Tongue (tissue), 2 donors: ENCODE results near the gene TUFT1. TPM values are rescaled to one million over a fixed set of nuclear protein-coding genes. Genes with fewer than 3 reads are reported as not detected.
A peak's percentile ranks its signal among the peaks of the same experiment; 100 is the strongest.
"Not testable (repeated sequence)": the region's sequence is repeated elsewhere in the genome, so short reads cannot be mapped to it uniquely, and the experiment has no call there.

ENCODE experiments used
- DNase-seq: peaks from one replicate; pipeline ENCODE4 v3.0.0-alpha.2; 2015
- total RNA-seq: library from RNA; depleted of rRNA; stranded (reverse); fragments of >200 nt; gene quantifications from one replicate; pipeline ENCODE4 v1.2.3, GENCODE V29; 2014

TUFT1 gene
- total RNA-seq, 1 donor from 2014 or later, result 21.1 TPM

DNA sequence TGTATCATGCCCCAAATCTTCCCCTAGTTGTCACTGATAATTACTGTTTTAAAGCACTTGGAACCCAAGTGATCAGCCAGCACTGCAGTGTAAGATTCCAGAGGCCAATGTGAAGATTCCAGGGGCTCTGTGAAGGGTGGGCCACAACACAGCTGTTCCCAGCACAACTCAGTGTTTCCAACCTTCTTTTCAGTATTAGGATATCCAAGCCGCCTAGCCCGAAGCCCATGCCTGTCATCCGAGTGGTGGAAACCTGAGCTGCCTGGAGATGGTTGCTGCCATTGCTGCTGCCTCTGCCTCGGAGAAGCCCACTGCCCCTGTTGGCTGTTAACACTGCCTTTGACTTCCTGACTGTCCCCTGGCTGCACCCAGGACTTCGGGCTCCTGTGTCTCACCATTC is 41.3 kb downstream of the TUFT1 start:
- DNase-seq, result peak; percentile 82

DNA sequence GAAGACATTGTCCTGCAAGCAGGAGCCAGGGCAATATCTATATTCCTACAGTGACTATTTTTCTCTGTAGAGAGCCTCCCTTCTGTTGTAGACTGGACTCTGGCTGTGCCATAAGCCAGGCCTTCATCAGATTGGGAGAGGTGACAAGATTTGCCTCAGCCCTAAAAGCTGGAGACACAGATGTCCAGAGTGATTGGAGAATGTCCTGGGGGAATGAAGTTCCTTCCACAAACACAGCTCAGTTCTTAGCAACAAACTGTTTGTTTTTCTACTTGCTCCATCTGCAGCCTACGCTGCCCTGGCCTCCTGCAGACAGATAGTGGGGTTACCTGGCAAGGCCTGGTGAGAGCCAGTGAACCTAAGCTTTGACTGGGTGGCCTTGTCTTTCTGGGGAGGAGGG is 41.8 kb downstream of the TUFT1 start:
- no peak for DNase-seq

DNA sequence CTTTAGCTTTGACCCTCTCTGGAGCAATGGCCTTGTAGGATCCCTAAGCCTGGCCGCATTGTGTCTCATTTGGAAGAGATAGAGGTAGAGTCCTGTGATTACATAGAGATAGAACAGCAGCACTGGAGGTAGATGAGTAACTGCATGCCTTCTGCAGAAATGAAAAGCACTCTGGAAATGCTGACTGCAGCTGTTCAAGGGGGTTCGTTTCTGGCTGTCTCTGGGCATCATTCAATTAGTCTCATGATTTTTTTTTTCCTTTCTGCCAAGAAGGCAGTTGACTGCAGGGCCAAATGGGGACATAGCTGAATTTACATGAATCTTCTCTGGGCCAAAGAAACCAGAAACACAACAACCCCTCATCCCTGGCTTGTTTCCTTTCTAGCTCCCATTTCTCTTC is 43.7 kb downstream of the TUFT1 start:
- no peak for DNase-seq

DNA sequence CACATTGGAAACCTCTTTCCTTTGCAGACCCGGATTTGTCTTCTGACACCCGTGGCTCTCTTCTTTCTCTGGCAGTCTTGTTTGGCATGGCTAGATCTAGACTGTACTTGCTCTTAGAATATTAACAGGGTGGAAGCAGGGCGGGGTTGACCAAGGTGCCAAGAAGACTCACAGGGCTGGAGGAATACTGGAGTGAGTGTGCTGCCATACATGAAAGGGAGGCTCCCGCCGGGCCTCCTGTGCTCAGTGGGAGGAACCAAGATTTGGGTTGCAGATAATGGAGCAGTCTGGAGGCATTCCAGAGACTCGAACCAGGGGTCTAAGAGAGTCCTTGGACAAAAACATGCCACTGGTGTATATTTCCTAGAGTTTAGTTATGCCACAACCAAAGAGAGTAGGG is 44.2 kb downstream of the TUFT1 start:
- DNase-seq, result no peak

DNA sequence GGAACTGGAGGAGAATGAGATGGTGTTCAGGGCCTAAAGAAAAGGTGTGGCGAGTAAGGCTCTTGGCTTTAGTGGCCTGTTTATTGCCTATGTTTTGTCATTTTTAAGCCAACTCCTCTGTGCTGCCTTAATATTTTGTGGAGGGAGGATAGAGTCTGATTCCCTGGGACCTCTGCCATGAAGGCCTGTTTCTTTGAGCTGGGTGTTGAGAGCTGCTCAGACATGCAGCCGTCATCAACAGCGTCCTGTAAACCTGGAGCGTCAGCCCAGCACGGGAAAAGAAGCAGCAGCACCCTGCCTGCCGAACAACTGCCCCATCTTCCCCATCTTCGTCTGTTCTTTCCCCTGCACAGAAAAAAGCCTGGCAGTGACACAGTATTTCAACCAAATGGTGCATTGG is 44.7 kb downstream of the TUFT1 start:
- DNase-seq, result no peak

DNA sequence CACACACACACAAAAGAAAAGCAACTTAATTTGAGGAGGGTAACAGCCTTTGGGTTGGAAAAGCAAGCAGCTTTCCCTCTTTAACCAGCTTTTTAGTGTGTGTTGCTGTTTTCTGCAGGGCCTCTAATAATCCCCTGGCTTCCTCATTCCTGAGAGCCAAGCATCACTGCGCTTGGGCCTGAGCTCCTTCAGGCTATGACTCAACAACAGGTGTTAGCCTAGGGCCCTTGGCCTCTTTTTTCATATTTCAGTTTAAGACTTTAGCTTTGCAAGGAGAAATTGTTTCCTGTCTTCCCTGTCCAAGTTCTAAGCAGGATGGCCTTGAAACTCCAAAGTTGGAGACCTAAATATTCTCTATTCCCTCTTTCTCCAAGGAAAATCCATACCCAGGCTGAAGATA is 45.5 kb downstream of the TUFT1 start:
- DNase-seq, result peak; percentile 69

DNA sequence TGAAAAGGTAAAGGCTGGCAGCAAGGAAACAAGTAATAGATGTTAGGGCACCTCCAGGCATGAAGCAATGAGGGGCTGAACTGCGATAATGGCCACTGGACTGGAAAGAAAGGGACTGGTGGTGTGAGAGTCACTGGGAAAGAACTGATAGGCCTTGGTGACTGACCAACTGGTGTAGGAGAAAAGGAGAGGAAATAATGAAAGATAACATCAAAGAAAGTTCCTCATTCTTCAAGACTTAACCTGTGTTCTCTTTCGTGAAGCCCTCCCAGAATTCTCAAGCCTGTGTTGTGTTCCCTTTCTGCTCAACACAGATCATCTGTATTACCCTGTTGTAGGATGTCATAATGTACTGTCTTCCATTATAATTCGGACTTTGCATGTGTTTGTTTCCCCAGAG is 50.9 kb downstream of the TUFT1 start:
- no peak for DNase-seq

DNA sequence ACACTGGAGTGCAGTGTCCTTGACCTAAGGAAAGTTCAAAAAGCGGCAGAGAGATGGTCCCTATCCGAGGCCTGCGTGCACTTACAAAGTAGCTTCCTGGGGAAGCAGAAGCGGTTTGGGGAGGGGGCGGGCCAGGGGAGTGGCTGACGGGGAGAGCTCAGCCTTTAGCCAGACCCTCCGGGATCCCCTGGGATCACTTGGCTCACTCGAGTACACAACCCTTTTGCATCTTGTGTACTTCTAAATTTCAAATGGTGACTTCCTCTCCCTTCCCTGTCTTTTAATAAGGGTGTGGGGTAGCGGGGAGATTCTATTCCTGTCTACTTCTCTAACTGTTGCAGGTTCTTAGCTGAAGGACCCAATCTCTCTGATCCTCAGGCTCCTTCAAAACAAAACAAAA is 53.6 kb downstream of the TUFT1 start:
- peak; percentile 27 for DNase-seq

DNA sequence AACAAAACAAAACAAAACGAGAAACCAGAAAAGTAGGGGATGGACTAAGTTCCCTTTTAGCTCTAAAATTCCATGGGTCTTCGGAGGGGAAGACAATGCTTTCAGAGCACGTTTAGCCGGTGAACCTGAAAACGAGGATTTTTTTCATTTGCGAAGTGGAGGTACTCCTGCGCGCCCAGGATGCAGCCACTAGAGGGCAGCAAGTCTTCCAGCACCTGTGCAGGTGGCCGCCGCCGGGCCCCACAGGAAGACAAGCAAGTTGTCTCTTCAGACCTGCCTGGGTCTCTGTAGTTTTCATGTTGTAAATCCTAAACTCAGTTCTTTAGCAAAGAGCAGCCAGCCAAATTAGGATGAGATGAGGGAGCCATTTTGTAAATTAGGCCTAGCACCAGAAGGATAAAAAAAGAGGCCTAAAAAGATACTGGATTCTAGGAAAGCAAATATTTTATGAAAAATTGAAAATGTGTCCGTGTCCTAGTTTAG is 54.1 kb downstream of the TUFT1 start:
- DNase-seq, result peak; percentile 78

DNA sequence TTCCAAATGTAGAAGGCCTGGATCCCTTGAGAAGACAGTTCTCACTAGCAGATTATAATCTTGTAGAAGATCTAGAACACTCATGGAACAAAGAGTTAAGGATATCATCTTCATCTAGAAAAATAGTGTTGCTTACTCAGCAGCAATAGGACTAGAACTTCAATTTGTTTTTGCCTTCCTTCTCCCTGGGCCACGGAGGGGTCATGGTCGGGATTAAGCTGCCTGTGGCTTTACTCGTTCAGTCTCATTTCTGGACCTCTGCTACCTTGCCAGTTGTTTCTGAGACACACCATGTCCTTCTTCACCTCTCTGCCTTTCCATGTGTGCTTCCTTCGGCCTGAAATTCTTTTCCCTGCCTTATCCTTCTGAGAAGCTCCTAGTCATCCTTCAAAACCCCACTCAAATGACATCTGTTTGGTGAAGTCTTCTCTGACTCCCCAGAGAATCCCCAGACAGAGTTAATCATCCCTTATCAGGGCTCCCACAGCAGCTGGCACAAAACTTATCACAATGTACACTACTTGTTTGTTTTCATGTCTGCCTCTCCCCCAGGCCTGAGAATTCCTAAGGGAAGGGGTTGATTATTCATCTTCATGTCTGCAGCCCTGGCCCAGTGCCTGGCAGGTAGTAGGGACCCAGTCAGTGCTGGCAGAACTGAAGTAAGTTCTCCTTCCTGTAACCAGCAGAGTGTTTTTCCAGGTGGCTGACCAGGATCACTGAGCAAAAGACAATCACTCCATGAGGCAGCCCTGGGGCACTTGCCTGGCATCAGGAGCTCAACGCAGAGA is 56.3 kb downstream of the TUFT1 start:
- DNase-seq, result no peak

DNA sequence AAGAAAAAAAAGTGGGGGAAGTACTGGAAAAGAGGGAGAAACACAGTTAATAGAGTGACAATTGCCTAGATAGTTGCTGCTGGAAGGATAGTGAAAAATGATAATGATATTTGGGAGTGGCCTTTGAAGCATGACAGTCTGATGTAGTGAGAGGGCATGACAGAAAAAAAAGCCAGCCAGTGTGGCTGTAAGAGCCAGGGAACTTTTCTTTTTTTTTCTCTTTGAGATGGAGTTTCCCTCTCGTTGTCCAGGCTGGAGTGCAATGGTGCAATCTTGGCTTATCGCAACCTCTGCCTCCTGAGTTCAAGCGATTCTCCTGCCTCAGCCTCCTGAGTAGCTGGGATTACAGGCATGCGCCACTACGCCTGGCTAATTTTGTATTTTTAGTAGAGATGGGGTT is 62.4 kb downstream of the TUFT1 start:
- not testable (repeated sequence) for DNase-seq

DNA sequence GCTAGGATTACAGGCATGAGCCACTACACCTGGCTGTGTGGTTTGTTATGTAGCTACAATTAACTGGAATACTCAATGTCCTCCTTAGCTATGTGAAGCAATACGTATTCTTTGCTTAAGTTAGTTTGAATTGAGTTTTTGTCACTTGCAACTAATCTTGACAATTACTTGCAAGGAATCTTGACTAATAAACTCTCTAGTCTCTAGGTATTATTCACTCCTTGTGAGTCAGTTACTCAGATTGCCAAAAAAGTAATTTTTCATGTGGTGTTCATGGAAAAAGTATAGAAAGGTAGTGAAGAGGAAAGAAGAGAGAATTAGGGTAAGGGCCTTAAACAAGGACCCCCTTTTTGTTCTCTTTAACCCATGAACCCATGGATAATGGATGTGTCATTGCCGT is 64.2 kb downstream of the TUFT1 start:
- no peak for DNase-seq

DNA sequence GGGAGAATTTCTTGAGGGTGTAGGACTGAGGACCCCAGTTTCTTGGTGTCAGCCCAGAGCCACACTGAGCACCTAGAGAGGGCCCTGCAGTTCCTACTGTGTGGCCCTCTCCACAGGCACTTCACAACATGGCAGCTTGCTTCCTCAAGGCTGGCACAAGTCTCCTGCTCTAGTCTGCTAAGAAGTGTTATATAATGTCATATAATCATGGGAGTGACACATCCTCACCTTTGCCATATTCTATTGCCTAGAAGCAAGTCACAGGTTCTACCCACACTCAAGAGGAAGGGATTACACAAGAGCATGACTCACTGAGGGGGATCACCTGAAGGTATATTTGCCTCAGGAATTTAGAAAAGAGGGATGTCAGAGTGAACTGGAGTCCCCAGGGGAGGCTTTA is 66.3 kb downstream of the TUFT1 start:
- DNase-seq, result no peak

DNA sequence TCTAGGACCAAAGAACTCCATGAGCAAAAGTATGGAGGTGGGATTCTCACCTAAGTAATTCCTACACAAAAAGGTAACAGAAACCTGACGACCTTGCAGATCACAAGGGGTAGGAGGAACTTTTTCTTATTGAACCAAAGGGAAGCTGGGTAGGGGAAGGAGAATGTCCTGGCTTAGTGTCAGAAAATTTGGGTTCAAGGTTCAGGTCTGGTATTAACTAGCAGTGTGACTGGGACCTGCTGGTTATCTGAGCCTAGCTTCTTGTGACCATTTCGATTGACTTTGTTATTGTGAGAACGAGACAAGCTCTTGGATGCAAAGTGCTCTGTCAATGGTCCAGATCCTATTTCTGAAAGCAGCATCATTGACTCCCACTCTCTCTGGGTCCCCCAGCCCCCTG is 66.7 kb downstream of the TUFT1 start:
- no peak for DNase-seq

DNA sequence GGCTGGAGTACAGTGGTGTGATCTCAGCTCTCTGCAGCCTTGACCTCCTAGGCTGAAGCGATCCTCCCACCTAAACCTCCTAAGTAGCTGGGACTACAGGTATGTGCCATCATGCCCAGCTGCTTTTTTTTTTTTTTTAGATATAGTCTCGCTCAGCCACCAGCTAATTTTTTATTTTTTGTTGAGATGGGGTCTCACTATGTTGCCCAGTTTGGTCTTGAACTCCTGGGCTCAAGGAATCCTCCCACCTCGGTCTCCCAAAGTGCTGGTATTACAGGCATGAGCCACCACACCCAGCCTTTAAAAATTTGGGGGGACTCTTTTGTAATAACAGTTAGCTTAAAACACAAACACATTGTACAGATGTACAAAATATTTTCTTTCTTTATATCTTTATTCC is 70.0 kb downstream of the TUFT1 start:
- no peak for DNase-seq

DNA sequence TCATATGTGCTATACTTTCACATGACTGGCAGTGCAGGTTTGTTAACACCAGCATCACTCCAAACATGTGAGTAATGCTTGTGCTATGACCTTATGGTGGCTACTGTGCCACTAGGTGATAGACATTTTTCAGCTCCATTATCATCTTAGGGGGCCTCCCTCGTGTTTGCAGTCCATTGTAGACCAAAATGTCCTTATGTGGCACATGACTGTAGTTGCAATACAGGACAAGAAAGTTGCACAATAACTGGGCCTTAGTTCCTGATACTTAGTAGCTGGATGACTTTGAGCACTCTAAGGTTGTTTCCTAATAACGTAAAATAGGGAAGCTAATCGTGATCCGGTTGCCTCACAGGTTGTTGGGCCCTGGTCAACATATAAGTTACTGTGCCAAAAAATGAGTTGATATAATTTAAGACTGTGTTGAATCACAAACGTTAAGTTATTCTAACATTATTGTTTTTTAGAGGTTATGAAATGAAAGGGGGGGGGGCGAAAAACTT is 71.2 kb downstream of the TUFT1 start:
- peak; percentile 29 for DNase-seq

DNA sequence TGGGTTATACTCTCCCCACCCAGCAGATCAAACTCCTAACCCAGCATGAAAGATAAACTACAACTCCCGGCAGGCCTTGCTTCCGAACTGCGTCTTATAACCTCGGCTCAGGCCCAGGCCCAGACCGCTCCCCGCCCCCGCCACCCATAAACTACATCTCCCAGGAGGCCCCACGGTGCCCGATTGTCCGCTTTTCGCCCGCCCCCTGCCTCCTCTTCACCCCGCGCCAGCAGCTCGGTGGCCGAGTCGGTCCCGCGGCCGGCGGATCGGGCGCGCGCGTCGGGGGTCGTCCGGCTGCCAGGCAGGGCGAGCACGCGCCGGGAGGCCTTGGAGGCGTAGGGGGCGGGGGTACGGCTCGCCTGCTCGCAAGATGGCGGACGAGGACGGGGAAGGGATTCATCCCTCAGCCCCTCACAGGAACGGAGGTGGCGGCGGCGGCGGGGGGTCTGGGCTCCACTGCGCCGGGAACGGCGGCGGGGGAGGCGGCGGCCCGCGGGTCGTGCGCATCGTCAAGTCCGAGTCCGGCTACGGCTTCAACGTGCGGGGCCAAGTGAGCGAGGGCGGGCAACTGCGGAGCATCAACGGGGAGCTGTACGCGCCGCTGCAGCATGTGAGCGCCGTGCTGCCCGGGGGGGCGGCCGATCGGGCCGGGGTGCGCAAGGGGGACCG is 71.9 kb downstream of the TUFT1 start, which contains the start of gene SNX27:
Gene SNX27, plus strand, starts transcription at position 219 of the 669 bp plus-strand sequence. Its CDS starts 152 bp downstream, at position 371.
- peak; percentile 98 for DNase-seq

DNA sequence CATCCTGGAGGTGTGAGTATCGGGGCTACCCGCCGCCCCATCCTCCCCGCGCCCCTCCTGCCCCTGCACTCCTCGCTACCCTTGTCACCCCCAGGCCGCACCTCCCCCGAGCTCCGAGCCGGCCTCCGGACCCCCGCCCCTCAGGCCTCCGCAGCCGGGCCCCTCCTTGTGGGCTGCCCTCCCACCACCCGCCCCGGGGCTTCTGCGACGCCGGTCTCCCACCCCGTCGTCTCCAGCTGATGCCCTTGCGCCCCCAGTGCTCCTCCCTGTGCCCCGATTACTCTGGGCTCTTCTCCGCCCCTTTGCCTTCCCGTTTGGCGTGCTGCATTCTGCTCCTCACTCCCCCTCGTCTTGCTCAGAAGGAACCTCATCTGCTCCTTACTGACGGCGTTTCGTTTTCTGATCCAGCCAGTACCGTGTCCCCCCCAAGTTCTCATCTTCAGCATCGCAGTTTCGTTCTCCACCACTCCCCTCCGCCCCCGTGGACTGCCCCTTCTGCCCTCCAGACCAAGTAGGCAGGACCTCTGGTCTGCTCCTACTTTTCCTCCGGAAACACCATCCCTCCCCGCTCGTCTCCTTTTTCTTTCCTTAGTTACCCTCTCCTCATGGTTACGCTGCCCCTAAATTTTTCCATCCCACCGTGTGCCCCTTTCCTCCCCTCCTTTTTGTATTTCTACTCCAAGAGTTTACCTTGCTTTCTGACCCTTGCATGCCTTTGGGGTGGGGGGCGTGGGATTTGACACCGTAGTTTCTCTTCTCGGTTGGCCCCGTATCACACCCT is 72.6 kb downstream of the TUFT1 start:
- DNase-seq, result peak; percentile 54

DNA sequence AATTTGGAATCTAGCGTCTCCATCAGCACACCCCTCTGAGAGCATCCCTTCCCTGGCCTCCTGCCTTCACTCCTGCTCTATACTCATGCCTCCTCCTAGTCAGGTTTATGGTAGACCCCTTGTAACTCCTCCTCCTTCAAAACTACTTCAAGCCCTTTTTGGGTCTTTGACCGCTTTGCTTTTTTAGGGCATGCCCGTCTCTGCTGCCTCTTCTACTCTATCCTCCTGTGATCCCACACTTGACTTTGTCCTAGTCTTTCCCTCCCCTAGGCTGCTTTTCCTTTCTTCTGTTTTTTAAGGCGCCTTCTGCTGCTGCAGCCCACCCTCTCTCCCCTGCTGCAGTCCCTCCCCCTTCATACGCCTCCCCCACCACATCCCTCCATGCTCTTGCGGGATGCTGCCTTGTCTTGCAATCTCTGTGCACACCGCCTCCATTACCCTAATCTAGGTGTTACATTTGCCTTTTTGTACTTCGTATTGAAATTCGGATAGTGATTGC is 73.2 kb downstream of the TUFT1 start:
- DNase-seq, result peak; percentile 35

DNA sequence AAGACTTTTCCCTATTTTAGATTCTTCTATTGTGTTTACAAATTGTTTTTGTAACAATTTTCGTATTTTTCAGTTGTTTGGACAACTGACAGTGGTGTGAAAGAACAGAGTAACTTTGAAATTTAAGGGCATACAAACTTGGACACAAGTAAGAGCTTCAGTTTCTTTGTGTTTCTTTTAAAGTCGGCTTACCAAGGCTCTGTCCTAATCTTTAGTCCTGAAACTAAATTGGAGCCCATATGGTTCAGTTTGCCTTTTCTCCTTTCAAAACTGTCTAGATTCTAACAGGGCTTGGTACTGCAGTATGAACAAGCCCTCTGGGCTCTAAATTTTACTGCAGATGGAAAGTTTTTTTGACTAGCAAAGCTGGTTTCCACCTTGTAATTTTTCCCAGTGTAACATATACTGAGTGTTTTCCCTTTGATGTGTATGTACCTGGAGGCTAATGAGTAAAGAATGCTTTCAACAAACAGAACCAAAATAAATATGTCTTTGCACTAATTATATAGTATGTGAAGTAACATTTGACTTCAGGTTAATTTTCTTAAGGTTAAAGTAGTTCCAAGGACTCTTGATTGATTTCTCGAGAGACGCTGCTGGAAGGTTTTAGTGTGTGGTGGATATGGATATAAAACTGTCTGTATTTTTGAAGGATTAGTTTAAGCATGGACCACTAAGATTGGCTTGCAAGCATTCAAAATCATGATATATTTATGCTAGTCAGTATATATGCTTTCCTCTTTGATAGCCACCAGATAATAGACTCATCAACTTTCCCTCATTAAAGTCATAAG is 75.8 kb downstream of the TUFT1 start:
- DNase-seq, result no peak

DNA sequence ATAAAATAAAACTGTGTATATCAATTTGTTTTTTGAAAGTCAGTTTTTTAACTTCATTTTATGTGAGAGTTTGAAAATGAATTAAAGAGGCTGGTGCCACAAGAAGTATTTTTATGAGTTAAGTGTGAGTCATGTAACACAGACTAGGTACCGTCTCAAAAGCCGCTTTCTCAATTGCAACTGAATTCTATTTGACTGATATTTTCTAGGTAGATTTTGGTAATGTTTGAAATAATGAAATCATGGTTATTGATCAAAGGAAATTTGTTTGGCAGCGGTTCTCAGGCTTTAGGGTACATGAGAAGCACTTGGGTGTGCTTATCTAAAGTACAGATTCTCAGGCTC is 76.4 kb downstream of the TUFT1 start:
- DNase-seq, result no peak

DNA sequence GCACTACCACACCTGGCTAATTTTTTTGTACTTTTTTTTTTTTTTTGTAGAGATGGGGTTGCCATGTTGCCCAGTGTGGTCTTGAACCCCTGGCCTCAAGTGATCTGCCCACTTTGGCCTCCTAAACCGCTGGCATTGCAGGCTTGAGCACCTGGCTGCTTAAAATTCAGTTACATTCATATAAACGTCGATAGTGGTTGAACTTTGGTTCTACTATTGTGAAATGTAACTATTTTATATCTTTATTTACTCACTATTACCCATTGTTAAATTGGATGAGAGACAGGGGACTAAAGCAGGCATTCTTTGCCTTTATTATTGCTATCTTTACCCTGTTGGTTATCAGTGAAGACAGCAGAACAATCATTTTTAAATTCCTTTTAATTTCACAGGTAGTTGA is 77.9 kb downstream of the TUFT1 start:
- no peak for DNase-seq
